ENCODE data around the gene EFL1.

DNA sequence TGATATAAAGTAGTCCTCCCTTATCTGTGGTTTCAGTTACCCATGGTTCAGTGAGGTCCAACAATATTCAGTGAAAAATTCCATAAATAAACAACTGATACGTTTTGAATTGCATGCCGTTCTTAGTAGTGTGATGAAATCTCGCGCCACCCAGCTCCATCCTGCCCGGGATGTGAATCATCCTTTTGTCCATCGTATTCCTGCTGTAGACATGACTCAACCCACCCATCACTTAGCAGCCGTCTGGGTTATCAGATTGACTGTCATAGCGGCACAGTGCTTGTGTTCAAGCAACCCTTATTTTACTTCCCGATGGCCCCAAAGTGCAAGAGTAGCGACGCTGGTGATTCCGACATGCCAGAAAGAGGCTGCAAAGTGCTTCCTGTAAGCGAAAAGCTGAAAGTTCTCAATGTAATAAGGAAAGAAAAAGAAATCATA, 168.7 kb downstream of the EFL1 start:
- TF ChIP-seq, protein P1, sequence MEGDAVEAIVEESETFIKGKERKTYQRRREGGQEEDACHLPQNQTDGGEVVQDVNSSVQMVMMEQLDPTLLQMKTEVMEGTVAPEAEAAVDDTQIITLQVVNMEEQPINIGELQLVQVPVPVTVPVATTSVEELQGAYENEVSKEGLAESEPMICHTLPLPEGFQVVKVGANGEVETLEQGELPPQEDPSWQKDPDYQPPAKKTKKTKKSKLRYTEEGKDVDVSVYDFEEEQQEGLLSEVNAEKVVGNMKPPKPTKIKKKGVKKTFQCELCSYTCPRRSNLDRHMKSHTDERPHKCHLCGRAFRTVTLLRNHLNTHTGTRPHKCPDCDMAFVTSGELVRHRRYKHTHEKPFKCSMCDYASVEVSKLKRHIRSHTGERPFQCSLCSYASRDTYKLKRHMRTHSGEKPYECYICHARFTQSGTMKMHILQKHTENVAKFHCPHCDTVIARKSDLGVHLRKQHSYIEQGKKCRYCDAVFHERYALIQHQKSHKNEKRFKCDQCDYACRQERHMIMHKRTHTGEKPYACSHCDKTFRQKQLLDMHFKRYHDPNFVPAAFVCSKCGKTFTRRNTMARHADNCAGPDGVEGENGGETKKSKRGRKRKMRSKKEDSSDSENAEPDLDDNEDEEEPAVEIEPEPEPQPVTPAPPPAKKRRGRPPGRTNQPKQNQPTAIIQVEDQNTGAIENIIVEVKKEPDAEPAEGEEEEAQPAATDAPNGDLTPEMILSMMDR (conservative IDR thresholded peaks at IDR 0.05; ENCODE audit: low read depth in 2 of 2) = no peak
- no peak for TF ChIP-seq EZH2 (IDR thresholded peaks at IDR 0.05; ENCODE audit: low read depth, unreplicated experiment)
- TF ChIP-seq POLR2AphosphoS5 (IDR thresholded peaks at IDR 0.05; ENCODE audit: low read depth) = no peak
- TF ChIP-seq, protein P2, sequence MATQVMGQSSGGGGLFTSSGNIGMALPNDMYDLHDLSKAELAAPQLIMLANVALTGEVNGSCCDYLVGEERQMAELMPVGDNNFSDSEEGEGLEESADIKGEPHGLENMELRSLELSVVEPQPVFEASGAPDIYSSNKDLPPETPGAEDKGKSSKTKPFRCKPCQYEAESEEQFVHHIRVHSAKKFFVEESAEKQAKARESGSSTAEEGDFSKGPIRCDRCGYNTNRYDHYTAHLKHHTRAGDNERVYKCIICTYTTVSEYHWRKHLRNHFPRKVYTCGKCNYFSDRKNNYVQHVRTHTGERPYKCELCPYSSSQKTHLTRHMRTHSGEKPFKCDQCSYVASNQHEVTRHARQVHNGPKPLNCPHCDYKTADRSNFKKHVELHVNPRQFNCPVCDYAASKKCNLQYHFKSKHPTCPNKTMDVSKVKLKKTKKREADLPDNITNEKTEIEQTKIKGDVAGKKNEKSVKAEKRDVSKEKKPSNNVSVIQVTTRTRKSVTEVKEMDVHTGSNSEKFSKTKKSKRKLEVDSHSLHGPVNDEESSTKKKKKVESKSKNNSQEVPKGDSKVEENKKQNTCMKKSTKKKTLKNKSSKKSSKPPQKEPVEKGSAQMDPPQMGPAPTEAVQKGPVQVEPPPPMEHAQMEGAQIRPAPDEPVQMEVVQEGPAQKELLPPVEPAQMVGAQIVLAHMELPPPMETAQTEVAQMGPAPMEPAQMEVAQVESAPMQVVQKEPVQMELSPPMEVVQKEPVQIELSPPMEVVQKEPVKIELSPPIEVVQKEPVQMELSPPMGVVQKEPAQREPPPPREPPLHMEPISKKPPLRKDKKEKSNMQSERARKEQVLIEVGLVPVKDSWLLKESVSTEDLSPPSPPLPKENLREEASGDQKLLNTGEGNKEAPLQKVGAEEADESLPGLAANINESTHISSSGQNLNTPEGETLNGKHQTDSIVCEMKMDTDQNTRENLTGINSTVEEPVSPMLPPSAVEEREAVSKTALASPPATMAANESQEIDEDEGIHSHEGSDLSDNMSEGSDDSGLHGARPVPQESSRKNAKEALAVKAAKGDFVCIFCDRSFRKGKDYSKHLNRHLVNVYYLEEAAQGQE (IDR thresholded peaks at IDR 0.05; ENCODE audit: unreplicated experiment) = no peak
- TF ChIP-seq CREB1 (CRISPR knock-in tag; IDR thresholded peaks at IDR 0.05; ENCODE audit: low read depth) = no peak
- TF ChIP-seq JUNB (IDR thresholded peaks at IDR 0.05; ENCODE audit: unreplicated experiment) = no peak
- TF ChIP-seq ZNF114 (CRISPR knock-in tag; IDR thresholded peaks at IDR 0.05) = no peak
- TF ChIP-seq, protein P3, sequence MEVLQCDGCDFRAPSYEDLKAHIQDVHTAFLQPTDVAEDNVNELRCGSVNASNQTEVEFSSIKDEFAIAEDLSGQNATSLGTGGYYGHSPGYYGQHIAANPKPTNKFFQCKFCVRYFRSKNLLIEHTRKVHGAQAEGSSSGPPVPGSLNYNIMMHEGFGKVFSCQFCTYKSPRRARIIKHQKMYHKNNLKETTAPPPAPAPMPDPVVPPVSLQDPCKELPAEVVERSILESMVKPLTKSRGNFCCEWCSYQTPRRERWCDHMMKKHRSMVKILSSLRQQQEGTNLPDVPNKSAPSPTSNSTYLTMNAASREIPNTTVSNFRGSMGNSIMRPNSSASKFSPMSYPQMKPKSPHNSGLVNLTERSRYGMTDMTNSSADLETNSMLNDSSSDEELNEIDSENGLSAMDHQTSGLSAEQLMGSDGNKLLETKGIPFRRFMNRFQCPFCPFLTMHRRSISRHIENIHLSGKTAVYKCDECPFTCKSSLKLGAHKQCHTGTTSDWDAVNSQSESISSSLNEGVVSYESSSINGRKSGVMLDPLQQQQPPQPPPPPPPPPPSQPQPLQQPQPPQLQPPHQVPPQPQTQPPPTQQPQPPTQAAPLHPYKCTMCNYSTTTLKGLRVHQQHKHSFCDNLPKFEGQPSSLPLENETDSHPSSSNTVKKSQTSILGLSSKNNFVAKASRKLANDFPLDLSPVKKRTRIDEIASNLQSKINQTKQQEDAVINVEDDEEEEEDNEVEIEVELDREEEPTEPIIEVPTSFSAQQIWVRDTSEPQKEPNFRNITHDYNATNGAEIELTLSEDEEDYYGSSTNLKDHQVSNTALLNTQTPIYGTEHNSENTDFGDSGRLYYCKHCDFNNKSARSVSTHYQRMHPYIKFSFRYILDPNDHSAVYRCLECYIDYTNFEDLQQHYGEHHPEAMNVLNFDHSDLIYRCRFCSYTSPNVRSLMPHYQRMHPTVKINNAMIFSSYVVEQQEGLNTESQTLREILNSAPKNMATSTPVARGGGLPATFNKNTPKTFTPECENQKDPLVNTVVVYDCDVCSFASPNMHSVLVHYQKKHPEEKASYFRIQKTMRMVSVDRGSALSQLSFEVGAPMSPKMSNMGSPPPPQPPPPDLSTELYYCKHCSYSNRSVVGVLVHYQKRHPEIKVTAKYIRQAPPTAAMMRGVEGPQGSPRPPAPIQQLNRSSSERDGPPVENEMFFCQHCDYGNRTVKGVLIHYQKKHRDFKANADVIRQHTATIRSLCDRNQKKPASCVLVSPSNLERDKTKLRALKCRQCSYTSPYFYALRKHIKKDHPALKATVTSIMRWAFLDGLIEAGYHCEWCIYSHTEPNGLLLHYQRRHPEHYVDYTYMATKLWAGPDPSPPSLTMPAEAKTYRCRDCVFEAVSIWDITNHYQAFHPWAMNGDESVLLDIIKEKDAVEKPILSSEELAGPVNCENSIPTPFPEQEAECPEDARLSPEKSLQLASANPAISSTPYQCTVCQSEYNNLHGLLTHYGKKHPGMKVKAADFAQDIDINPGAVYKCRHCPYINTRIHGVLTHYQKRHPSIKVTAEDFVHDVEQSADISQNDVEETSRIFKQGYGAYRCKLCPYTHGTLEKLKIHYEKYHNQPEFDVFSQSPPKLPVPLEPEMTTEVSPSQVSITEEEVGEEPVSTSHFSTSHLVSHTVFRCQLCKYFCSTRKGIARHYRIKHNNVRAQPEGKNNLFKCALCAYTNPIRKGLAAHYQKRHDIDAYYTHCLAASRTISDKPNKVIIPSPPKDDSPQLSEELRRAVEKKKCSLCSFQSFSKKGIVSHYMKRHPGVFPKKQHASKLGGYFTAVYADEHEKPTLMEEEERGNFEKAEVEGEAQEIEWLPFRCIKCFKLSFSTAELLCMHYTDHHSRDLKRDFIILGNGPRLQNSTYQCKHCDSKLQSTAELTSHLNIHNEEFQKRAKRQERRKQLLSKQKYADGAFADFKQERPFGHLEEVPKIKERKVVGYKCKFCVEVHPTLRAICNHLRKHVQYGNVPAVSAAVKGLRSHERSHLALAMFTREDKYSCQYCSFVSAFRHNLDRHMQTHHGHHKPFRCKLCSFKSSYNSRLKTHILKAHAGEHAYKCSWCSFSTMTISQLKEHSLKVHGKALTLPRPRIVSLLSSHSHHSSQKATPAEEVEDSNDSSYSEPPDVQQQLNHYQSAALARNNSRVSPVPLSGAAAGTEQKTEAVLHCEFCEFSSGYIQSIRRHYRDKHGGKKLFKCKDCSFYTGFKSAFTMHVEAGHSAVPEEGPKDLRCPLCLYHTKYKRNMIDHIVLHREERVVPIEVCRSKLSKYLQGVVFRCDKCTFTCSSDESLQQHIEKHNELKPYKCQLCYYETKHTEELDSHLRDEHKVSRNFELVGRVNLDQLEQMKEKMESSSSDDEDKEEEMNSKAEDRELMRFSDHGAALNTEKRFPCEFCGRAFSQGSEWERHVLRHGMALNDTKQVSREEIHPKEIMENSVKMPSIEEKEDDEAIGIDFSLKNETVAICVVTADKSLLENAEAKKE (CRISPR knock-in tag; IDR thresholded peaks at IDR 0.05) = no peak

Measured in GM23338 (cell line).